ENCODE measurements around the gene IL11.
A peak's percentile ranks its signal among the peaks of the same experiment; 100 is the strongest.

IL11 gene

GRCh38 chr19:55340784-55341147, 29.5 kb downstream of the IL11 start:
- Histone ChIP-seq H2BK120ac (ENCODE audit: low read depth, low read length) (peak overlapping the region; percentile 92), H3K27ac (replicated peaks; ENCODE audit: low read length) (peak overlapping the region; percentile 88), H3K36me3 (replicated peaks in 1 of 2; ENCODE audit: control insufficient read depth in 2 of 2, insufficient read depth in 2 of 2, low read length in 2 of 2) (peaks cover 23 to 41% of the 10 kb centered on the region in 2 donors), H3K4me1 (ENCODE audit: control insufficient read depth in 2 of 2, insufficient read depth in 1 of 2, low read depth in 1 of 2, low read length in 2 of 2) (peaks cover 12 to 20% of the 10 kb centered on the region in 2 donors), H4K8ac (ENCODE audit: low read depth, low read length) (no peak overlapping the region), H2AK5ac (ENCODE audit: low read depth, low read length) (peak overlapping the region; percentile 71), H4K91ac (ENCODE audit: low read depth, low read length, poor library complexity) (no peak overlapping the region), H2BK15ac (ENCODE audit: low read length) (peak overlapping the region; percentile 79), H3K27me3 (ENCODE audit: control insufficient read depth in 3 of 3, insufficient read depth in 3 of 3, low read depth in 1 of 3, low read length in 3 of 3) (no peaks in the 10 kb centered on the region), H3K23ac (ENCODE audit: low read depth, low read length, poor library complexity) (peak overlapping the region; percentile 96), H3K14ac (ENCODE audit: low read length) (peak overlapping the region; percentile 97), H3K4me3 (ENCODE audit: low read length in 2 of 2) (peak overlapping the region; percentile 96 to 99), H3K79me1 (ENCODE audit: low read depth, low read length) (peaks cover 17% of the 10 kb centered on the region), H2BK12ac (ENCODE audit: low read length) (no peak overlapping the region), H3K9ac (ENCODE audit: low read depth, low read length, poor library complexity) (peak overlapping the region; percentile 99), H3K9me3 (replicated peaks in 1 of 2; ENCODE audit: control insufficient read depth in 2 of 2, insufficient read depth in 1 of 2, low read depth in 1 of 2, low read length in 2 of 2) (no peaks in the 10 kb centered on the region), H2AFZ (ENCODE audit: low read length) (peak overlapping the region; percentile 53), H3K4ac (ENCODE audit: low read length) (peak overlapping the region; percentile 92), H3K18ac (ENCODE audit: low read length) (peak overlapping the region; percentile 99), H3K4me2 (ENCODE audit: insufficient read depth, low read length, poor library complexity, severe bottlenecking) (peak overlapping the region; percentile 85), H2BK5ac (ENCODE audit: low read length) (peak overlapping the region; percentile 100)
- no peak for DNase-seq (ENCODE audit: low spot score)
- WGBS, 2 donors (ENCODE audit: extremely low coverage in 2 of 2, insufficient read length in 2 of 2, insufficient replicate concordance in 1 of 2), result no CpG with 5 or more reads among the region's 24 CpGs

- peaks cover 17% of the 10 kb centered on the region for H3K79me1 ChIP-seq (ENCODE audit: low read depth, low read length)
- peak overlapping the region; percentile 53 for H2AFZ ChIP-seq (ENCODE audit: low read length)
- peak overlapping the region; percentile 85 for H3K4me2 ChIP-seq (ENCODE audit: insufficient read depth, low read length, poor library complexity, severe bottlenecking)
- H2BK15ac ChIP-seq (ENCODE audit: low read length), result peak overlapping the region; percentile 83
- H2AK5ac ChIP-seq (ENCODE audit: low read depth, low read length), result peak overlapping the region; percentile 71
- H3K4me3 ChIP-seq (ENCODE audit: low read length in 2 of 2), result peak overlapping the region; percentile 96 to 99
- H3K9me3 ChIP-seq (replicated peaks in 1 of 2; ENCODE audit: control insufficient read depth in 2 of 2, insufficient read depth in 1 of 2, low read depth in 1 of 2, low read length in 2 of 2), result no peaks in the 10 kb centered on the region
- H3K27ac ChIP-seq (replicated peaks; ENCODE audit: low read length), result peak overlapping the region; percentile 88
- H2BK5ac ChIP-seq (ENCODE audit: low read length), result peak overlapping the region; percentile 100
- peaks cover 21 to 34% of the 10 kb centered on the region in 2 donors for H3K36me3 ChIP-seq (replicated peaks in 1 of 2; ENCODE audit: control insufficient read depth in 2 of 2, insufficient read depth in 2 of 2, low read length in 2 of 2)
- peaks cover 12 to 17% of the 10 kb centered on the region in 2 donors for H3K4me1 ChIP-seq (ENCODE audit: control insufficient read depth in 2 of 2, insufficient read depth in 1 of 2, low read depth in 1 of 2, low read length in 2 of 2)
- H3K18ac ChIP-seq (ENCODE audit: low read length), result peak overlapping the region; percentile 99
- H3K4ac ChIP-seq (ENCODE audit: low read length), result peak overlapping the region; percentile 92
- no peaks in the 10 kb centered on the region for H3K27me3 ChIP-seq (ENCODE audit: control insufficient read depth in 3 of 3, insufficient read depth in 3 of 3, low read depth in 1 of 3, low read length in 3 of 3)
- peak overlapping the region; percentile 99 for H3K9ac ChIP-seq (ENCODE audit: low read depth, low read length, poor library complexity)
- no peak for DNase-seq (ENCODE audit: low spot score)
- no peak overlapping the region for H2BK12ac ChIP-seq (ENCODE audit: low read length)
- peak overlapping the region; percentile 92 for H2BK120ac ChIP-seq (ENCODE audit: low read depth, low read length)
- H3K23ac ChIP-seq (ENCODE audit: low read depth, low read length, poor library complexity), result peak overlapping the region; percentile 96
- no peak overlapping the region for H4K8ac ChIP-seq (ENCODE audit: low read depth, low read length)
- no CpG with 5 or more reads among the region's 44 CpGs for WGBS, 2 donors (ENCODE audit: extremely low coverage in 2 of 2, insufficient read length in 2 of 2, insufficient replicate concordance in 1 of 2)
- H3K14ac ChIP-seq (ENCODE audit: low read length), result peak overlapping the region; percentile 97
- no peak overlapping the region for H4K91ac ChIP-seq (ENCODE audit: low read depth, low read length, poor library complexity)
Measured at GRCh38 chr19:55339889-55340783, 30.1 kb downstream of the IL11 start.

- Histone ChIP-seq H2BK12ac (ENCODE audit: low read length) (no peak within 1 kb of the TSS), H4K91ac (ENCODE audit: low read depth, low read length, poor library complexity) (peak within 1 kb of the TSS; percentile 90), H2BK120ac (ENCODE audit: low read depth, low read length) (peak within 1 kb of the TSS; percentile 92), H3K36me3 (replicated peaks in 1 of 2; ENCODE audit: control insufficient read depth in 2 of 2, insufficient read depth in 2 of 2, low read length in 2 of 2) (peaks cover 16 to 26% of the 10 kb centered on the region in 2 donors), H3K18ac (ENCODE audit: low read length) (peak within 1 kb of the TSS; percentile 99), H3K9me3 (replicated peaks in 1 of 2; ENCODE audit: control insufficient read depth in 2 of 2, insufficient read depth in 1 of 2, low read depth in 1 of 2, low read length in 2 of 2) (no peaks in the 10 kb centered on the region), H3K4ac (ENCODE audit: low read length) (peak within 1 kb of the TSS; percentile 92), H3K9ac (ENCODE audit: low read depth, low read length, poor library complexity) (peak within 1 kb of the TSS; percentile 99), H2AFZ (ENCODE audit: low read length) (peak within 1 kb of the TSS; percentile 93), H3K79me1 (ENCODE audit: low read depth, low read length) (peaks cover 17% of the 10 kb centered on the region), H2BK15ac (ENCODE audit: low read length) (peak within 1 kb of the TSS; percentile 99), H3K4me3 (ENCODE audit: low read length in 2 of 2) (peak within 1 kb of the TSS; percentile 96 to 99), H2AK5ac (ENCODE audit: low read depth, low read length) (peak within 1 kb of the TSS; percentile 71), H3K4me1 (ENCODE audit: control insufficient read depth in 2 of 2, insufficient read depth in 1 of 2, low read depth in 1 of 2, low read length in 2 of 2) (peaks cover 12 to 17% of the 10 kb centered on the region in 2 donors), H3K27me3 (ENCODE audit: control insufficient read depth in 3 of 3, insufficient read depth in 3 of 3, low read depth in 1 of 3, low read length in 3 of 3) (no peaks in the 10 kb centered on the region), H3K27ac (replicated peaks; ENCODE audit: low read length) (peak within 1 kb of the TSS; percentile 97), H3K14ac (ENCODE audit: low read length) (peak within 1 kb of the TSS; percentile 97), H2BK5ac (ENCODE audit: low read length) (peak within 1 kb of the TSS; percentile 100), H3K23ac (ENCODE audit: low read depth, low read length, poor library complexity) (peak within 1 kb of the TSS; percentile 96), H3K4me2 (ENCODE audit: insufficient read depth, low read length, poor library complexity, severe bottlenecking) (peak within 1 kb of the TSS; percentile 85), H4K8ac (ENCODE audit: low read depth, low read length) (no peak within 1 kb of the TSS)
- DNase-seq (ENCODE audit: low spot score), result peak; percentile 100
- WGBS, 2 donors (ENCODE audit: extremely low coverage in 2 of 2, insufficient read length in 2 of 2, insufficient replicate concordance in 1 of 2), result no CpG with 5 or more reads among the region's 63 CpGs
Measured at GRCh38 chr19:55339105-55339888, 31.0 kb downstream of the IL11 start, which contains the start of gene KMT5C. Gene KMT5C (plus strand): TSS chr19:55339876. CDS start chr19:55341937, 2,061 bp downstream.
